ENCODE measurements around the gene GMCL1. TPM values are rescaled to one million over a fixed set of nuclear protein-coding genes. Genes with fewer than 3 reads are reported as not detected.

The GMCL1 gene
- total and polyA plus RNA-seq, 2 of the 13 experiments (the other 11 are each of a cell fraction or from before 2014, with no cell fraction given) = 18.7 to 24.0 TPM

DNA sequence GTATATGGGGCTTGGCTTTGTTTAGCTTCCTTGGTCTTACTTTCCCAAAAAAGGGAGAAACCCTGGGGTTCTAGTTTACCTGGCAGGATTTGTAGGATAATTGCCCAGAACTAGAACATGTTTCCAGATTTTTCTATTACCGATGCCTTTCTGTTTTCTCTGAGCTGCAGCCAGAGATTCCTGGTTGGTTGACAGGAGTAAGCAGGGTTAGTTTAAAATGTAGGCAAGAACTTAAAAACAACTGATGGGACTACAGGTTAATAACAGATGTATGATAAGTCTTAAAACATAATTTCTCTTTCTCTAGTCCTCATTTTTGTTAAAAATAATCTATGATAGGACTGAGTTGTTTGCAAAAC lies 38.9 kb upstream of the GMCL1 start:
- peaks cover 35% of the 10 kb centered on the region for H3K4me1 ChIP-seq (ENCODE audit: insufficient read depth, low read length)
- ATAC-seq (no peak), FAIRE-seq (no peak), DNase-seq (ENCODE audit: low spot score) (no peak)
- H3K27ac ChIP-seq (ENCODE audit: extremely low read length, insufficient read depth, low read length) = no peak overlapping the region
- peaks cover 14 to 59% of the 10 kb centered on the region in 2 experiments for H3K36me3 ChIP-seq (replicated peaks in 1 of 2; ENCODE audit: control insufficient read depth in 1 of 2, insufficient read depth in 2 of 2, low read length in 2 of 2)
- CTCF ChIA-PET (ENCODE audit: low intra/inter-chr PET ratio, low total read pairs) = no interaction called here
- no peaks in the 10 kb centered on the region for H3K9me3 ChIP-seq (ENCODE audit: low read length)
- TF ChIP-seq ZNF274 (CRISPR knock-in tag; IDR thresholded peaks at IDR 0.05) (no peak), ZBTB2 (CRISPR knock-in tag; IDR thresholded peaks at IDR 0.05; ENCODE audit: low read depth) (no peak), HIVEP1 (CRISPR knock-in tag; IDR thresholded peaks at IDR 0.05) (no peak), ZNF441 (CRISPR knock-in tag; IDR thresholded peaks at IDR 0.05; ENCODE audit: borderline replicate concordance) (no peak), CHD4 (IDR thresholded peaks at IDR 0.05; ENCODE audit: borderline replicate concordance, low read length) (no peak), KLF11 (CRISPR knock-in tag; IDR thresholded peaks at IDR 0.05) (no peak), ZNF20 (CRISPR knock-in tag; IDR thresholded peaks at IDR 0.05) (no peak)
- TF ChIP-seq, protein P1, sequence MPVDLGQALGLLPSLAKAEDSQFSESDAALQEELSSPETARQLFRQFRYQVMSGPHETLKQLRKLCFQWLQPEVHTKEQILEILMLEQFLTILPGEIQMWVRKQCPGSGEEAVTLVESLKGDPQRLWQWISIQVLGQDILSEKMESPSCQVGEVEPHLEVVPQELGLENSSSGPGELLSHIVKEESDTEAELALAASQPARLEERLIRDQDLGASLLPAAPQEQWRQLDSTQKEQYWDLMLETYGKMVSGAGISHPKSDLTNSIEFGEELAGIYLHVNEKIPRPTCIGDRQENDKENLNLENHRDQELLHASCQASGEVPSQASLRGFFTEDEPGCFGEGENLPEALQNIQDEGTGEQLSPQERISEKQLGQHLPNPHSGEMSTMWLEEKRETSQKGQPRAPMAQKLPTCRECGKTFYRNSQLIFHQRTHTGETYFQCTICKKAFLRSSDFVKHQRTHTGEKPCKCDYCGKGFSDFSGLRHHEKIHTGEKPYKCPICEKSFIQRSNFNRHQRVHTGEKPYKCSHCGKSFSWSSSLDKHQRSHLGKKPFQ (CRISPR knock-in tag; IDR thresholded peaks at IDR 0.05; ENCODE audit: insufficient replicate concordance) = no peak
- TF ChIP-seq, protein P2, sequence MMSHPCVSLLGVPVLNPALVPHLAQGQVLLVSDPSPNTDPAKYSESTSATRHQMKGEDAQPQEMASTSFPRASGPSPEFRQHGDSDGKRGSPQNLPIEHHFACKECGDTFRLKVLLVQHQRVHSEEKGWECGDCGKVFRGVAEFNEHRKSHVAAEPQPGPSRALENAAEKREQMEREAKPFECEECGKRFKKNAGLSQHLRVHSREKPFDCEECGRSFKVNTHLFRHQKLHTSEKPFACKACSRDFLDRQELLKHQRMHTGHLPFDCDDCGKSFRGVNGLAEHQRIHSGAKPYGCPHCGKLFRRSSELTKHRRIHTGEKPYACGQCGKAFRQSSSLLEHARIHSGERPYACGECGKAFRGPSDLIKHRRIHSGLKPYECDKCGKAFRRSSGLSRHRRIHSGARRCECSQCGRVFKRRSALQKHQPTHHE (CRISPR knock-in tag; IDR thresholded peaks at IDR 0.05; ENCODE audit: borderline replicate concordance) = no peak
- TF ChIP-seq, protein P3, sequence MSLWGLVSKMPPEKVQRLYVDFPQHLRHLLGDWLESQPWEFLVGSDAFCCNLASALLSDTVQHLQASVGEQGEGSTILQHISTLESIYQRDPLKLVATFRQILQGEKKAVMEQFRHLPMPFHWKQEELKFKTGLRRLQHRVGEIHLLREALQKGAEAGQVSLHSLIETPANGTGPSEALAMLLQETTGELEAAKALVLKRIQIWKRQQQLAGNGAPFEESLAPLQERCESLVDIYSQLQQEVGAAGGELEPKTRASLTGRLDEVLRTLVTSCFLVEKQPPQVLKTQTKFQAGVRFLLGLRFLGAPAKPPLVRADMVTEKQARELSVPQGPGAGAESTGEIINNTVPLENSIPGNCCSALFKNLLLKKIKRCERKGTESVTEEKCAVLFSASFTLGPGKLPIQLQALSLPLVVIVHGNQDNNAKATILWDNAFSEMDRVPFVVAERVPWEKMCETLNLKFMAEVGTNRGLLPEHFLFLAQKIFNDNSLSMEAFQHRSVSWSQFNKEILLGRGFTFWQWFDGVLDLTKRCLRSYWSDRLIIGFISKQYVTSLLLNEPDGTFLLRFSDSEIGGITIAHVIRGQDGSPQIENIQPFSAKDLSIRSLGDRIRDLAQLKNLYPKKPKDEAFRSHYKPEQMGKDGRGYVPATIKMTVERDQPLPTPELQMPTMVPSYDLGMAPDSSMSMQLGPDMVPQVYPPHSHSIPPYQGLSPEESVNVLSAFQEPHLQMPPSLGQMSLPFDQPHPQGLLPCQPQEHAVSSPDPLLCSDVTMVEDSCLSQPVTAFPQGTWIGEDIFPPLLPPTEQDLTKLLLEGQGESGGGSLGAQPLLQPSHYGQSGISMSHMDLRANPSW (CRISPR knock-in tag; IDR thresholded peaks at IDR 0.05; ENCODE audit: borderline replicate concordance) = no peak
- H4K20me1 ChIP-seq (ENCODE audit: insufficient read depth, low read length) = no peaks in the 10 kb centered on the region
- in situ Hi-C loops (cut with HindIII; ENCODE audit: extremely low pct_ligation_motif_present, low pct_unique_long_range_greater_than_20kb) (no loop called here), intact Hi-C loops (cut with micrococcal nuclease; ENCODE audit: unreplicated experiment) (no loop called here)
- H3K27me3 ChIP-seq (ENCODE audit: control insufficient read depth in 1 of 2, insufficient read depth in 2 of 2, low read length in 2 of 2) = no peaks in the 10 kb centered on the region
- H3K4me2 ChIP-seq (ENCODE audit: low read depth, low read length) = no peak overlapping the region
- no peak overlapping the region for H3K4me3 ChIP-seq (replicated peaks in 1 of 3; ENCODE audit: insufficient read depth in 1 of 3, low read depth in 2 of 3, low read length in 3 of 3)
- no peaks in the 10 kb centered on the region for H3K79me2 ChIP-seq (ENCODE audit: insufficient read depth, low read length)
- no peak overlapping the region for H2AFZ ChIP-seq (ENCODE audit: low read length)
- H3K9ac ChIP-seq (ENCODE audit: insufficient read depth, low read depth, low read length) = no peak overlapping the region
- WGBS (ENCODE audit: low lambda C conversion rate) = 97% methylated on average over 1 of the region's 1 CpG
- BruUV-seq (replicated peaks) = no TSS peak
- POLR2A ChIA-PET = no interaction called here
